H9 (cell line): ENCODE results near the gene FBN2. TPM values are rescaled to one million over a fixed set of nuclear protein-coding genes. Genes with fewer than 3 reads are reported as not detected.

ENCODE experiments used
- DNase-seq: peaks from one replicate; pipeline ENCODE4 v3.0.0-alpha.2; 2017
- H2AFZ ChIP-seq: one replicate; pipeline ENCODE4 v1.6.1; 2013; ENCODE audit warnings: mild to moderate bottlenecking, low read length, control low read depth, moderate library complexity
- H2AK5ac ChIP-seq: 2 replicates; pipeline ENCODE4 v1.6.1; 2013; ENCODE audit warnings: low read length, control low read depth, mixed read lengths; ENCODE audit not compliant: insufficient read length
- H2BK120ac ChIP-seq: one replicate; pipeline ENCODE4 v1.6.1; 2013; ENCODE audit warnings: low read depth, mild to moderate bottlenecking, low read length, control low read depth, inconsistent platforms; ENCODE audit not compliant: poor library complexity, severe bottlenecking
- H2BK12ac ChIP-seq: 2 replicates; pipeline ENCODE4 v1.6.1; 2013; ENCODE audit warnings: low read length, control low read depth, mixed read lengths, low read depth; ENCODE audit not compliant: insufficient read length
- H2BK15ac ChIP-seq: 2 replicates; pipeline ENCODE4 v1.6.1; 2013; ENCODE audit warnings: low read depth, low read length, control low read depth
- H2BK20ac ChIP-seq: one replicate; pipeline ENCODE4 v1.6.1; 2013; ENCODE audit warnings: low read depth, mild to moderate bottlenecking, low read length, control low read depth, inconsistent platforms; ENCODE audit not compliant: poor library complexity, severe bottlenecking
- H2BK5ac ChIP-seq: 2 replicates; pipeline ENCODE4 v1.6.1; 2013; ENCODE audit warnings: low read length, control low read depth, mixed read lengths; ENCODE audit not compliant: insufficient read length
- H3K14ac ChIP-seq: 2 replicates; pipeline ENCODE4 v1.6.1; 2013; ENCODE audit warnings: low read length, control low read depth; ENCODE audit not compliant: insufficient read depth
- H3K18ac ChIP-seq: 2 replicates; pipeline ENCODE4 v1.6.1; 2013; ENCODE audit warnings: low read depth, mild to moderate bottlenecking, mixed read lengths, low read length, control low read depth; ENCODE audit not compliant: insufficient read length
- H3K23ac ChIP-seq: 2 replicates; pipeline ENCODE4 v1.6.1; 2013; ENCODE audit warnings: low read length, control low read depth, mixed read lengths, low read depth; ENCODE audit not compliant: insufficient read length
- H3K23me2 ChIP-seq: 2 replicates; pipeline ENCODE4 v1.6.1; 2013; ENCODE audit warnings: low read depth, mild to moderate bottlenecking, mixed read lengths, low read length, control low read depth; ENCODE audit not compliant: insufficient read length, poor library complexity, severe bottlenecking
- H3K27ac ChIP-seq: 2 replicates; pipeline ENCODE4 v1.5.1; 2013; ENCODE audit warnings: low read length, control low read depth, mixed read lengths, low read depth; ENCODE audit not compliant: insufficient read length
- H3K27me3 ChIP-seq: 2 replicates; pipeline ENCODE4 v1.6.1; 2013; ENCODE audit warnings: low read length, control low read depth, inconsistent platforms; ENCODE audit not compliant: insufficient read depth
- H3K4ac ChIP-seq: 2 replicates; pipeline ENCODE4 v1.6.1; 2013; ENCODE audit warnings: low read depth, mild to moderate bottlenecking, control low read depth, inconsistent platforms, low read length, moderate library complexity
- H3K4me1 ChIP-seq: 2 replicates; pipeline ENCODE4 v1.6.1; 2013; ENCODE audit warnings: low read length, control low read depth, inconsistent platforms; ENCODE audit not compliant: insufficient read depth
- H3K4me2 ChIP-seq: 2 replicates; pipeline ENCODE4 v1.6.1; 2013; ENCODE audit warnings: low read length, control low read depth, mixed read lengths; ENCODE audit not compliant: insufficient read length, insufficient read depth
- H3K56ac ChIP-seq: 2 replicates; pipeline ENCODE4 v1.6.1; 2013; ENCODE audit warnings: low read depth, mild to moderate bottlenecking, mixed read lengths, low read length, control low read depth; ENCODE audit not compliant: insufficient read length
- H3K79me1 ChIP-seq: 2 replicates; pipeline ENCODE4 v1.6.1; 2013; ENCODE audit warnings: low read depth, mild to moderate bottlenecking, moderate library complexity, low read length, control low read depth, inconsistent platforms; ENCODE audit not compliant: insufficient read depth, poor library complexity, severe bottlenecking
- H3K79me2 ChIP-seq: 2 replicates; pipeline ENCODE4 v1.6.1; 2013; ENCODE audit warnings: low read length, control low read depth, inconsistent platforms; ENCODE audit not compliant: insufficient read depth
- H3K9ac ChIP-seq: 2 replicates; pipeline ENCODE4 v1.6.1; 2013; ENCODE audit warnings: low read length, control low read depth, mixed read lengths; ENCODE audit not compliant: insufficient read length; ENCODE audit errors: extremely low read depth
- H3K9me3 ChIP-seq: one replicate; pipeline ENCODE4 v1.6.1; 2013; ENCODE audit warnings: low read depth, low read length, inconsistent platforms; ENCODE audit not compliant: control insufficient read depth
- H3T11ph ChIP-seq: one replicate; pipeline ENCODE4 v1.6.1; 2013; ENCODE audit warnings: mild to moderate bottlenecking, low read length, control low read depth, inconsistent platforms
- H4K20me1 ChIP-seq: one replicate; pipeline ENCODE4 v1.6.1; 2013; ENCODE audit not compliant: control insufficient read depth, insufficient read length, insufficient read depth
- H4K5ac ChIP-seq: 2 replicates; pipeline ENCODE4 v1.6.1; 2013; ENCODE audit warnings: low read depth, mild to moderate bottlenecking, mixed read lengths, low read length, control low read depth; ENCODE audit not compliant: insufficient read length
- H4K8ac ChIP-seq: replicated peaks from 2 replicates; pipeline ENCODE4 v1.6.1; 2013; ENCODE audit warnings: low read length, control low read depth, mixed read lengths, low read depth; ENCODE audit not compliant: insufficient read length
- H4K91ac ChIP-seq: 2 replicates; pipeline ENCODE4 v1.6.1; 2013; ENCODE audit warnings: low read depth, mild to moderate bottlenecking, moderate library complexity, mixed read lengths, low read length, control low read depth; ENCODE audit not compliant: insufficient read length
- H3K27ac Mint-ChIP-seq, 3 experiments: 2 replicates in 2 of 3; 3 replicates in 1 of 3; pipeline ENCODE4 v1.8.0; 2020 to 2021; ENCODE audit warnings: mixed read lengths in 3 of 3, mild to moderate bottlenecking in 1 of 3, moderate library complexity in 1 of 3
- H3K27me3 Mint-ChIP-seq: 2 replicates; pipeline ENCODE4 v1.8.0; 2021; ENCODE audit warnings: low read depth, mild to moderate bottlenecking, moderate library complexity, mixed read lengths
- H3K36me3 Mint-ChIP-seq, 3 experiments: 2 replicates in 2 of 3; 3 replicates in 1 of 3; pipeline ENCODE4 v1.8.0; 2020 to 2021; ENCODE audit warnings: low read depth in 3 of 3, mixed read lengths in 3 of 3; ENCODE audit not compliant: insufficient read depth in 1 of 3
- H3K4me1 Mint-ChIP-seq, 2 experiments: 2 replicates each; pipeline ENCODE4 v1.8.0; 2020; ENCODE audit warnings: mixed read lengths in 2 of 2
- H3K4me3 Mint-ChIP-seq, 2 experiments: 2 replicates in 1 of 2; 3 replicates in 1 of 2; pipeline ENCODE4 v1.8.0; 2020 to 2021; ENCODE audit warnings: mild to moderate bottlenecking in 2 of 2, mixed read lengths in 2 of 2, moderate library complexity in 1 of 2
- H3K9me3 Mint-ChIP-seq, 2 experiments: 2 replicates in 1 of 2; 3 replicates in 1 of 2; pipeline ENCODE4 v1.8.0; 2020; ENCODE audit warnings: mild to moderate bottlenecking in 2 of 2, mixed read lengths in 2 of 2, moderate library complexity in 1 of 2
- total RNA-seq: library from RNA; stranded (reverse); gene quantifications from 2 replicates; pipeline ENCODE4 v1.2.1, GENCODE V29; 2021
- TF ChIP-seq, protein P1 (sequence below): fragments of 200-600 bp; sonication (generic); conservative IDR thresholded peaks from 3 replicates; pipeline ENCODE4 v1.8.0; 2021; ENCODE audit warnings: antibody characterized with exemption, mild to moderate bottlenecking

Gene FBN2
- total RNA-seq, 1 experiment from 2014 or later, result 8.3 TPM

- Histone ChIP-seq H2BK20ac (no peak overlapping the region), H3K18ac (no peak overlapping the region), H3K14ac (no peak overlapping the region), H4K5ac (no peak overlapping the region), H4K8ac (no peak overlapping the region), H3K4me1 (no peaks in the 10 kb centered on the region; the same call in 1 of the 2 replicates), H3K79me1 (no peaks in the 10 kb centered on the region), H2AK5ac (no peak overlapping the region), H4K20me1 (no peaks in the 10 kb centered on the region), H3K4me2 (no peak overlapping the region), H3K79me2 (no peaks in the 10 kb centered on the region), H2AFZ (no peak overlapping the region), H2BK12ac (no peak overlapping the region), H3K9ac (no peak overlapping the region), H2BK5ac (no peak overlapping the region), H2BK15ac (no peak overlapping the region), H3K23me2 (no peaks in the 10 kb centered on the region), H4K91ac (no peak overlapping the region), H3K23ac (no peak overlapping the region), H3K4ac (no peak overlapping the region), H3K56ac (no peak overlapping the region), H3K27ac (no peak overlapping the region), H3T11ph (no peak overlapping the region), H2BK120ac (no peak overlapping the region), H3K27me3 (no peaks in the 10 kb centered on the region), H3K9me3 (no peaks in the 10 kb centered on the region)
- Mint-ChIP-seq H3K9me3 (no peaks in the 10 kb centered on the region), H3K4me3 (no peak overlapping the region), H3K27ac (no peak overlapping the region), H3K27me3 (no peaks in the 10 kb centered on the region), H3K4me1 (peaks cover 1 to 2% of the 10 kb centered on the region in 2 experiments; a peak in 2 of 4 replicates), H3K36me3 (no peaks in the 10 kb centered on the region)
- TF ChIP-seq, protein P1, sequence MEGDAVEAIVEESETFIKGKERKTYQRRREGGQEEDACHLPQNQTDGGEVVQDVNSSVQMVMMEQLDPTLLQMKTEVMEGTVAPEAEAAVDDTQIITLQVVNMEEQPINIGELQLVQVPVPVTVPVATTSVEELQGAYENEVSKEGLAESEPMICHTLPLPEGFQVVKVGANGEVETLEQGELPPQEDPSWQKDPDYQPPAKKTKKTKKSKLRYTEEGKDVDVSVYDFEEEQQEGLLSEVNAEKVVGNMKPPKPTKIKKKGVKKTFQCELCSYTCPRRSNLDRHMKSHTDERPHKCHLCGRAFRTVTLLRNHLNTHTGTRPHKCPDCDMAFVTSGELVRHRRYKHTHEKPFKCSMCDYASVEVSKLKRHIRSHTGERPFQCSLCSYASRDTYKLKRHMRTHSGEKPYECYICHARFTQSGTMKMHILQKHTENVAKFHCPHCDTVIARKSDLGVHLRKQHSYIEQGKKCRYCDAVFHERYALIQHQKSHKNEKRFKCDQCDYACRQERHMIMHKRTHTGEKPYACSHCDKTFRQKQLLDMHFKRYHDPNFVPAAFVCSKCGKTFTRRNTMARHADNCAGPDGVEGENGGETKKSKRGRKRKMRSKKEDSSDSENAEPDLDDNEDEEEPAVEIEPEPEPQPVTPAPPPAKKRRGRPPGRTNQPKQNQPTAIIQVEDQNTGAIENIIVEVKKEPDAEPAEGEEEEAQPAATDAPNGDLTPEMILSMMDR, result no peak
- DNase-seq, result no peak
Observed at GRCh38 chr5:128208436-128208835, 329.6 kb downstream of the FBN2 start.
